Effector CD4-positive, alpha-beta T cell (primary cell): ENCODE measurements around the gene SLIT3.

Source experiments
- DNase-seq: peaks from one replicate; pipeline ENCODE4 v3.0.0-alpha.2; 2020

SLIT3 gene

DNA sequence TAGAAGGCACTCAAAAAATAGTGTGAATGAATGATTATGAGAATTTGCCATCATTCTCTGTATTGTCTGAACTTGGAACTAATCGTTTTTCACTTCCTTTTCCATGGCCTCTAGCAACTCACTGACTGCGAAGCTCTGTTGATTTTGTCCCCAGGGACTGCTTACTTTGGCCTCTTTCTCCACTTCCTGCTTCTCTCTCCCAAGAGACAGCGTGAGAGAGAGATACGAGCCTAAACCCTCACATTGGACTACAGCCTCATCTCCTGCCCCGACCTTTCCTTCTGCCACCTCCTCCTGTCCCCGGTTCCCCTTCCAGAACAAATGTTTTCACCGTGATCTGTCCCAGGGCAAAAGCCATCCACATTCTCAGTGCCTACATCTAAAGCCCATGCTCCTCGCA is 421.0 kb downstream of the SLIT3 start:
- DNase-seq = no peak

DNA sequence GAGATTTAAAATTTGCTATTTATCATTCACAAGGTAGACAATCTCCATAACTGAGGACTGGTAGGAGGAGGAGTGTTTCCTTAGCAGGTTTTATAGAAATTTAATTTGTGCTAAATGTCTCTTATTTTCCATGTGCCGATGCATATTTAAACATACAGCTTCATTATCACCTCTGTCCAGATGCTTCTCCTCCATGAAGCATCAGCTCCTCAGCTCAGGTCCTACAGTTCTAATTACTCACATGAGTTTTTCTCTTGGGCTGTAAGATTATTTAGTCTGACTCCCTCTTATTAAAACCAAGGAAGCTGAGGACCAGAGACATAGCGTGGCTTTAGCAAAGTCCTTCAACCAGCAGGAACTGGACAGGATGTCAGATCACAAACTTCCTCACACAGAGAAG is 421.6 kb downstream of the SLIT3 start:
- DNase-seq = no peak

DNA sequence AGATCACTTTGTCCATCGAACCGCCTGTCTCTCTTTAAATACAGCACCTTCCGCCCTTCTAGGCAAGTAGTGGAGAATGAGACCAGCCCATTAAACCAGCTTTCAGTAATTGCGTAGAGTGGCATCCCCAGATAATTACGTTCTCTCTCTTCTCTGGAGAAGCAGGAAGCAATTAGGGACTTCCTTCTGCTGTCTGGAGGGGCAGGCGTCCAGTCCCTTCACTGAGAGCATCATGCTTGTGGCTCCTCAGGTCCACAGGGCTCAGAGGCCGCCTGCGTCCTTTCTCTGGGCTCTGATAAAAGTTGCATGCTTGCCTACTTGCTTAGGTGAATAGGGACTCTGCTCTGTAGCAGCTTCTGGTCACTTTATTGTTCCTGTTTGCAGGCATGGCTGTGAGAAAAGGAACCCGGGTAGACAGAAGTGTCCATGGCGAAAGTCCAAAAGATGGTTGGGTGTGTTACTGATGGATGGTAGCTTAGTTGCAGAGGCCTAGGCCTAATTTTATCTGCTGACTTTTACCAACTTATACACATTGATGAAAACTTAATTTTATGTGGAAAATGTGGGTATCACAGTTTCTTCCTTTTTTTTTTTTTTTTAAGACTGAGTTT is 422.7 kb downstream of the SLIT3 start:
- DNase-seq = no peak

DNA sequence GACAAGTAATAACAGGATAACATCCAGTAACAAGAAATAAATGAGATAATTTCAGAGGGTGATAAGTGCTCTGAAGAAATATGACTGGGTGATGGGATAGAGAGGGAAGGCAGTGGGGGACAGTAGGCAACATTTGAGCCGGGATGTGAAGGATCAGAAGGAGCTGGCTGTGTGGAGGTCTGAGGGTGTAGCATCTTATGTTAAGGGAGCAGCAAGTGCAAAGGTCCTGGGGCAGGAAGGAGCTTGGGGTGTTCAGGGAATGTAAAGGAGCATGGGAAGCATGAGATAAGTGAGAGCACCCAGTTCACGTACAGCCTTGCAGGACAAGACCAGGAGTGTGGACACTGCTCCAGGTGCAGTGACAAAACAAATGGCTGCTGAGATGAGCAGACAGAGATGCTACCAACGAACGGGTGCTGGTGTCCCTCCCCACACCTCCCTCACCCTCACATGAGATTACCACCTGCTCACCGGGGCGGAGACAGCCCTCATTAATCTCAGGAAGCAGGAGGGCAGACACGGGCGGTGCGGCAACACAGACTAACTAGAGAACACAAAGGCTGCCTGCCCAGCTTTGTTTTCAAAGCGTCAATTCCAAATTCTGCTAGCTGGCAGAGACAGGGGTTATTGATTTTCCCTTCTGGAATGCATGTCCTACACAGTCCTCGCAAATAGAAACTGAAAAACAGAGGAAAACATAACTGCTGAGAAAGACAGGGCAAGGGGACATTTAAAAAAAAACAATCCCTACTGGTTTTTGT is 423.6 kb downstream of the SLIT3 start:
- no peak for DNase-seq

DNA sequence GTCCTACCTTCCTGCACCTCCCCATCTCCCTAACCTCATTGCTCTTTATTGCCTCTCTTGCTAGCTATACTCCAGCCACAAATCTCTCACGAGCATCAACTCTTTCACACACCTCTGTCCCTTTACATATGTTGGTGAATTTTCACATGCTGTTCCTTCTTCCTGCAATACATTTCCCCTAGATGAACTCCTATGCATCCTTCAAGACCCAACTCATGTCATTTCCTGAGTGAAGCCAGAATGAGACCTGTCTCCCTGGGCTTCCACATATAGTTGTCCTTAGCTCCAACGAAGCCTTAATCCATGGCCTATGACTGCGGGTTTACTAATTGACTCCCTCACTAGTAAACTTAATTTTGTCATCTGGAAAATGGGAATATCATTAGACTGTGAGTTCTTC is 424.5 kb downstream of the SLIT3 start:
- no peak for DNase-seq

DNA sequence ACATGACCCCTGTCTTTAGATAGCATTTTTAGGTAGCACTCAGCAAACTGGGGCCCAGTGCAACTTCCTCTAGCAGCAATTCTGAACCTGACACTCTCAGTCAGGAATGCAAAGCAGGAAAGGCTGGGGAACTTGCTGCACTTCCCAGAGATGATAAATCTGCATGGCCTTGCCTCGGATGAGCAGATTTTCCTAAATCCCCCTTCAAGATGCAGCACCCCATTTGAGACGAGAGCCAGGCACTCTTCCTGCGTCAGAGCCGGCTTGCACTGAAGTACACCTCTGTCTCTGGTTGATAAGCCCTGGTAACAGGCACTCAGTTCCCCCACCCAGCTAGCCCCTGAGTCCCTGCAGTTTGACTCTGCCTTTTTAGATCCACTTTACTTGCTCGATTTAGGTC is 425.1 kb downstream of the SLIT3 start:
- no peak for DNase-seq

DNA sequence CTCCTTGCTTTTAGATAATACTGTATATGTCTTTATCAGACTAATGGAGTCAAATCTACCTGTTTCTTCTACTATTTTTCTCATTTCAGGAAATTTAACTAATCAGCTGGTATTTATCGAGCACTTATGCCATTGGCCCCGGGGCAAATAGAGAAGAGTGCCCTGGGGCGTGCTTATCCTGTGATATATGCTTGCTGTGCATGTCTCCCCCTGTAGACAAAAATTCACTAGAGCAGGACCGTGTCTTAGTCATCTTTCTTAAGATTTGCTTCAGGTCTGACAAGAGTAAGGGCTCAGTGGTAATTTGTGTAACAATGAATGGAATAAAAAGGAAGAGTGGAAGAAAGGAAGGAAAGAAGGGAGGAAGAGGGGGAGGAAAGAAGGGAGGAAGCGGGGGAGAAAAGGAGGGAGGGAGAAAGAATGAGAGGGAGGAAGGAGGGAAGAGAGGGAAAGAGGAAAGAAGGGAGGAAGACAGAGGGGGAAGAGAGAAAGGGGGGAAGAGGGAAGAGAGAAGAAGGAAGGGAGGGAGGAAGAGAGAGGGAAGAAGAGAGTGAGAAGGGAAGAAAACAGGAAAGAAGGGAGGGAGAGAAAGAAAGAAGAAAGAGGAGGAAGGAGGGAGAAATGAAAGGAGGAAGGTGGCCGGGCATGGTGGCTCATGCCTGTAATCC is 426.1 kb downstream of the SLIT3 start:
- no peak for DNase-seq

DNA sequence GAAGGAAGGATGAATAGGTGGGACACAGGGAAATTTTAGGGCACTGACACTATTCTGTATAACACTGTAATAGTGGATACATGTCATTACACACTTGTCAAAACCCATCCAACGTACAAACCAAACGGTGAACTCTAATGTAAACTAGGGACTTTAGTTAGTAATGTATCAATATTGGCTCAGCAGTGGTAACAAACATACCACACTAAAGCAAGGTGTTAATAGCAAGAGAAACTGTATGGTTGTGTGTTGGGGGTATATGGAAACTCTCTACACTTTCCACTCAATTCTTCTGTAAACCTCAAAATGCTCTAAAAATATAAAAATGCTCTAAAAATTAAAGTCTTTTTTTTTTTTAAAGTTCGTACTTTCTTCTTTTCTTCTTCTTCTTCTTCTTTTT is 428.7 kb downstream of the SLIT3 start:
- no peak for DNase-seq

DNA sequence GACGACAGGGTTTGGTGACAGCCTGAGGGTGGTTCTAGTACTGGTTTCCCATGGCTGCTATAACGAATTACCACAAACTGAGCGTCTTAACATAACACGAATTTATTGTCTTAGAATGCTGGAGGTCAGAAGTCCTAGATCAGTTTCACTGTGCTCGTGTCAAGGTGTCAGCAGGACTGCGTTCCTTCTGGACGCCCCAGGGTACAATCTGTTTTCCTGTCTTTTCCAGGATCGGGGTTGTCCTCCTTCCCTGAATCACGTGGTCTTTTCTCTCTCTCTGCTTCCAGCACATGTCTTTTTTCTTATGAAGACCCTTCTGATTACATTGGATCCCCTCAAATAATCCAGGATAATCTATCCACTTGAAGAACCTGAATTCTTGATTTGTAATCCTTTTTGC is 430.0 kb downstream of the SLIT3 start:
- no peak for DNase-seq

DNA sequence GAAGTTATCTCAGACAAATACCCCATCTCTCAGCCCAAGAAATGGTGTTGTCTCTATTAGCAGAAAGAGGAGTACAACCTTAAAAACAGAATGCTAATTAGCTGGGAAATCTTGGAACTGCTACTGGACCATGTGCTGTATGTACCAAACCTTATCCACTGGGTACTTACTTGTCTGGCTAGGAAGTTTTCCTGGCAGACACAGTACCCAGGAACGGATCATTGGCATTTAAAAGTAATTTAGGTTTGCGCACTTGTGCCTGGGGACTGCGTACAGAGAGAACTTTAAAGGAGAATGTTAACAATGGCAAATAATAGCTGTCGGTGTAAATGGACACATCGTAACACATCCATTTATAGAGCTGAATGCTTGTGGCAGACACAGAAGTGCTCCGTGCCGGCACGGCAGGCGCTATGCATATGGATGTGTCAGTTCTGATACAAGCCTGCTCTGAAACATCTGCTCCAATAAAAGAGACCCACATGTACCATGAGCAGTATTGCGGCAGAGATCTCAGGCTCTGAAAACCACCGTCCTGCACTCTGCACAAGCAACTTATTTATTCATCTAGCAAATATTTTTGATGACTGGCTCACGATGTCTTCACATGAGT is 431.2 kb downstream of the SLIT3 start:
- DNase-seq = no peak

DNA sequence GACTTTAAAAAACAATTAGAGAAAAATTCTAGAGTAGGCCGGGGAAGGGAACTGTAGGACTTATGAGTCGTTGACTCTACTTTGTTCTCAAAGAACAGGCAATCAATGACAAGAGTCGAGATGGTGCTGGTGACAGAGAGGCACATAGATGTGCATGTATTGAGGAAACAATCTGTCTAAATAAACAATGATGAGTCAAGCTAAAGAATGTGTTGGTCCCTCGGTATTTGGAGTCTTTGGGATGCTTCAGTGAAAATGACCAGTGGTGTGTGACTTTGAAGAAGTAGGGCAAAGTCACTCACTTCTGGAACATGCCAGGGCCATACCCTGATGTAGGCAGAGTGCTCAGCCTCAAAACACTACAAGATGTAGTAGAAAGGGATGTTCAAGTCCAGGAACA is 433.7 kb downstream of the SLIT3 start:
- DNase-seq = no peak

DNA sequence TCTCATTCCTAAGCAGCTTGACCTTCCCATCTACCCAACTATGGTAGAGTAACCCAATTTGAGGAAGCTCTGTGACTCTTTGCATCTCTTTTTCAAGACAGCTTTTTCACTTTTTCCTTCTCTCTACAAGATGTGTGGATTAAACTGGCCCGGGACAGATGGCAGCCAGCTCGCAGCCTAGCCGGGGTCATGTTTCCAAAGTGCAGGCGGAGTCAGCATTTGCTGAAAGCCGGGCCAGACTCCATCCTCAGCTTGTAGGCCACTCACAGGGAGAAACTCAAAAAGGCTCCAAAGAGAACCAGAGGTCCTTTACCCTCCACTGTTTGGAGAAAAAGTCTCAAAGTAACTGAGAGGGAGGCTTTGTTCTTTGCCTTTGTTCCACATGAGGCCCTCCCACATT is 435.0 kb downstream of the SLIT3 start:
- DNase-seq = no peak

DNA sequence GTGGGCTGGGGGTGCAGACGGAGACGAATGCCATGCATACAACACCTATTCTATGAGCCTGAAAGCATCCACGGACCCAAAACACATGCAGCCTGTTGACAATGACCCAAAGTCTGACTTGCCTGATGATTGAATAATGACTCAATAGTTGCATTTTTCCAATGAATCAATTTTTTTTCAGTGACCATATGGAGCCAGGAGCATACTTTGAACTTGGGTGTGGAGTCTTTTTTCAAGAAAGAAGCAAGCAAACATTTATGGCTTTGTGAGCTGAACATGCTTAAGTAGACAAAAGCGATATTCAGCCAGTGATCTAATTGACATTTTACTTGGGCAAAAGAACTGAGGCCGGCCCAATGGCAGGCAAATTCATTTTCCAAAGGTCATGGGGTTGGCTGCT is 437.9 kb downstream of the SLIT3 start:
- no peak for DNase-seq

DNA sequence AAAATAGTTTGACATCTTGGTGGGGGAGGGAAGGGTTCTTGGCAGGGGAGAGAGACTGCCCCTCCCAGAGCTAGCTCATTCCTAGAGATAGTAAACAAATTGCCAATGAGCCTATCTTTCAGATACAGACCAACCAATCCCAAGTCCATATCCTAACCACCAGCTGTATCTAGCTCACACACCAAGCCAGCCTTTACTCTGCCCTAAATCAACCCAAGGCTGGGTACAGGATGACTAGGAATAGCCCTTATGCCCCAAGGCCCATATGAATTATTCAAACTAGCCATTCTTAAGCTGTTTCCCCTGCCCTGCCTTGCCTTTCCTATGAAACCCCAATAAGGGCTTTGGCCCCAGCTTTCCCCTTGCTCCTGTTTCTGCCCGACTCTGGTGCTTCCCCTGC is 440.4 kb downstream of the SLIT3 start:
- no peak for DNase-seq

DNA sequence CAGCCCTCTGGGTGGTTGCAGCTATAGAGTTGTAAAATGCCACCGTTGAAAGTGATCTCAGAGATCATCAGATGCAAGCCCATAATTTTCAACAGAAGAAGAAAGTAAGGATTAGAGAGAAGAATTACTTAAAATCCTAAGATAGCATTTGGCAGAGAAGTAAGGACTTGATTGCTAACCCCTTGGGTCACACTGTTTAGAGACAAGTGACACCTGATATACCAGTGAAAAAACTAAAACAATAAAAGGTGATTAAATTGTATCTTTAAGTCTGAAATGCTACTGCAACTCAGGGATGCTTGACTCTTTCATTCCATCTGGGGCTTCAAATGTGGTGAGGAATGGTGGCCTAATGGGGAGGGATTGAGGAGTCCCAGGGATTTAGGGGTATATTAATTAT is 440.9 kb downstream of the SLIT3 start:
- DNase-seq = no peak

DNA sequence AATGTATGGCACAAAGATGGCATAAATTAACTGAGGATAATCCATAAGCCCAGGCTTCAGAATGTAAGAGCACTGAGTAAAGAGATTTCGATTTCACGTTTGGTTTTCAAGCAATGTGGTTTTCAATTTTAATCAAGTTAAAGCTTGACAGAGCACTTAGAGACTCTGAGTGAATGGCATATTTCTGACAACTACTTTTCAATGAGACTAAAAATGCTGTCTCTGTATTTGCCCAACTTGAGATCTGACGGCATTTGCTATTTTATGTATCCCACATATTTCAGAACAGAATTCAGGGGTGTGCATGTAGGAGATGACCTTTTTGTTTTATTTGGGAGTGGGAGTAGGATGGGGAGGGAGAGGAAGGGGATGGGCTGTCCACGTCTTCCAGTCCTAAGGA is 441.5 kb downstream of the SLIT3 start:
- DNase-seq = no peak

DNA sequence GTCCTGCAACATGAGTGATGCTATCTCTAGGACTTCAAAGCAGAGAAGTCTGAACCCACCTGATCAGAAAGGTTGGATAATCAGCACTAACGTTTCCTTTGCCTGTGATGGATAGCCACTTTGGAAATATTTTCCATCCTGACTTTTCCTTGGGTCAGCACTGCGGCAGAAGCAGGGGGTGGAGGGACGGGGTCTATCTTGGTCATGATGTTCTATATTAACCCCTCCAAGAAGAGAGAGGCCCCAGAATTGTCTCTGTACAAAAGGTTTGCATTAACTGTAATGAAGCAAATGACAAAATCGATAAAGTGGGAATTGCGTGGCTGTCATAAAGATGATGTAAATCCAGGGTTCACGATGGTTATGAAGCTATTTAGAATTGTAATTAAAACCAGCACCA is 441.9 kb downstream of the SLIT3 start:
- DNase-seq = no peak

DNA sequence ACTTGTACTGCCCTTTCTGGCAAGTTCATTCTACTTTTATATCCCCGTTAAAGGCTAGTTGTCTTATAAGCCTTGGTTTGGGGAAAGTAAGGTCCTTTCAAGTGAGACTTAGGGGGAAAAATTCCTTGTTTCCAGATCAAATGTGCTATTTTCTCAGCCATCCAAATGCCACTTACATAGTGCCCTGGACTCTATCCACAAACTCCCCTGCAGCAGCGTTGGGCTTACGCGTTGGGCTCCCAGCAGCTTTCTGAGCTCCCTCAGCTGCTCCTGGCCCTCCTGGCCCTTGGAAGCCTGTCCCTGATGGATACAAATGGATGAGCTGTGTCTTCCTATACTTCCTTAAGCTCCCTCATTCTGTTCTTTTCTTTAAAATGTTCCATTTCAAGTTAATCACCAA is 442.6 kb downstream of the SLIT3 start:
- no peak for DNase-seq

DNA sequence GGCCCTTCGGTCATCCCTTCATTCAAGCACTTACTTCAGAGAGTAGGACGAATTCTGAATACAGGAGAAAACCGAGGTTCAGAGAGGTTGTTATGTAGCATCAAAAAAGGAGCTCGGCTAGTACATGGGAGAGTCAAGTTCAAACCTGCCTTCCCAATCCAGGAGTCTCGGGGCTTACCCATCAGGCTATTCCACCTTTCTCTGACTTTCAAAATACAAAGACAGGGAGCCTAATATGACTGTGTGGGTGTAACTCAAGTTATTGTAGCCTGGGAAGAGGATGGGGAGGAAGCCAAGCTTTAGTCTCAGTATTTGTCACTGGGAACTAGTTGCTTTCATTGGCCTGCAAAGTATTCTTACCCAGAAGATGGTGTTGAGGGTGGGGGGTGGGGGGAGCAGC is 447.0 kb downstream of the SLIT3 start:
- DNase-seq = no peak

DNA sequence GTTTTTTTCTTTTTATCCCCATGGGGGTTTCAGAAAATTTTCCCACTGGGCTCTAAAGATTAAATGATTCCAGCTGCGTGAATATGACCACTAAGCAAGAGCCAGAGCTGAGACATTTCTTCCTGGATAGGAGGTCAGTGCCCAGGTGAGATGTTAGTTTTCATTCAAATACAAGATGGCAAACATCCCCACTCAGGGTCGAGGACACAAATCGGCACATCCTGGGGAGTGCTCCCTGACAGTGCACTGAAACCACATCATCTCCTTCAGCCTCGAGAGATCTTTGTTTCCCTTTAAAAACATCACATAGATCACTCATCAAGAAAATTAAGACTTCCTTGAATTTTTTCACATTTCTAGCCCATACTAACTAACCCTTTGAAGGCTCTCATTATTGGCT is 448.6 kb downstream of the SLIT3 start:
- DNase-seq = no peak

DNA sequence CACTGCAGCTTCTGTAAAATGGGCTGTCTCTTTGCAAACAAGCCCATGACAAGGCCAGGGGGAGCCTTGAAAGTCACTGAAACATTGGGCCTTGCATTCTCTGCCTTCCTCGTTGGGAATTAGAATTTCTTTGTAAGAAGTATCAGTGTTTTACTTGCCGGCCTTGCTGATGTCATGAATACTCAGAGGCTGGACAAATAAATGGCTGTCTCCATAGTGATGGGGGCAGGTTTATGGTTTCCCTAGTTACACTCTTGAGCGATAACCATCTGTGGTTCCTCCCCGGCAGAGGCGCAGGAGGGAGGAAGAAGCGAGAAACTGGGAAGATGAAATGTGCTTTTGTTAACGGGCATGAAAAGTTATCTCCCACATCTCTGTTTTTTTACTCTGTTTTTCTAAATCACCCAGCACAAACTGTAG is 449.0 kb downstream of the SLIT3 start:
- DNase-seq = no peak

DNA sequence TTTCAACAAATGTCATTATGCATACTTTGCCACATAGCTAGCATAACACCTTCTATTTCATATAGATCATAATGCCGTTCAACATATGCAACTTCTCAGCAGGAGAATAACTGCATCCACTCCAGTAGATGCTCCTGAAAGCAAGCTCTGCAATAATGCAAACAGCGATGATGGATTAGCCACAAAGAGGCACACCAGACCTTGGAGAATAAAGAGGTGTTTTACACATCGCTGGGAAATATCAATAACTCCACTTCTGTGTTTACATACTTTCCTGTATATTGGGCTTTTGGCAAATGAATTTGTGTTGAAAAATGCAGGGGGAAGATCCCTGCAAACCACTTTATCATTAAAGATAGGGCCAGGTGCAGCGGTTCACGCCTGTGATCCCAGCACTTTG is 450.3 kb downstream of the SLIT3 start:
- DNase-seq = no peak

DNA sequence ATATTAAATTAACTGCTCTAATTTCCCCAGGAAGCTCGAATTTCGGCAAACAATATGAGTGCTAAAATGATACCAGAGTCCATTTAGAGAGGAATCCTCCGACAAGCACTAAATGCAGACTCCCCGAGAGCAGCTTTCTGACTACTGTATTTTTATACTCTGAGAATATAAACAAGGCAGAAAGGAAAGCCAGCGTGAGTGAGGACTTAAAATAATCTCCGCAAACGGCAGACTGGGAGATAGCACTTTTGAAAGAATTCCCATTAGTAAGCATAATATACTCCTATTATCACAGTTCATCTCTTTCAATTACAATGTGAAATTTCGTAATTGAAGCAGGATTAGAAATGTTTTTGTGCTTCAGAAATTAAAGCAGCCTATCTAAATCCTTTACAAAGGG is 452.4 kb downstream of the SLIT3 start:
- DNase-seq = no peak

DNA sequence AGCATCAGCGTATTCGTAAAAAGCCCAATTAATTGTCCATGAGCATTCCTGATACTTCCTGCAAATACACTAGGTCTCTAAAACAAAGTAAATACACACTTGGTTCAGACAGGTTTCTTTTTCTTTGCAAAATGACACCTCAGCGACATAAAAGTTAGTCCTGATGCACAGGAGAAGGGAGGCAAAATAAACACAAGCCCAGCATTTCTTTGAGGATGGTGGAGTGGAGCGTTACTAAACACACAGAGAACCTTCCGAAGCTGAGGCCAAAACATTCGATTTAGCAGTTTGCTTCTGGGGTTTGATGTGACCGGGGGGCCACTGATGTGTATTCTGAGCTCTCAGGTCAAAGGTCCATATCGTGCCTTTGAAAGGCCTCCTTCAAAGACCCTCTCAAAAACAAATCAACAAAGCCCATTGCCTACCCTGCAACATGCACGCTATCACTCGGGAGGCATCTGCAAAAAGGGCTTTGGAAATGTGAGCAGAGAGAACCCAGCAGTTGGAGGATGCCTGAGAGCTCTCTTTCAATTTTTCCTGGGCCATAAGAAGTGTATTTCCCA is 453.3 kb downstream of the SLIT3 start:
- DNase-seq = no peak
